Measurements from ENCODE around the gene DUOX2. TPM values are rescaled to one million over a fixed set of nuclear protein-coding genes. Genes with fewer than 3 reads are reported as not detected.

DUOX2 gene
- total and polyA plus RNA-seq, 8 donors: 0.29 to 2.7 (median 0.38) TPM

- H3K27me3 ChIP-seq: no peaks in the 10 kb centered on the region
- intact Hi-C loops (cut with DNase I): loop anchor here in 1 of 2 donors (10.0 kb wide), 1 partner anchor 114 kb away; no protein-coding TSS in a partner anchor
- no peak overlapping the region for H3K27ac ChIP-seq
- no peaks in the 10 kb centered on the region for H3K9me3 ChIP-seq
- H3K4me1 ChIP-seq: no peaks in the 10 kb centered on the region
- DNase-seq (no peak), ATAC-seq (no peak)
- no peak overlapping the region for H3K4me3 ChIP-seq
- TF ChIP-seq CTCF (IDR thresholded peaks at IDR 0.05): no peak
- H3K36me3 ChIP-seq: peaks cover 0 to 33% of the 10 kb centered on the region in 2 donors
Observed at GRCh38 chr15:45150481-45150880, 36.5 kb upstream of the DUOX2 start.

- peaks cover 0 to 39% of the 10 kb centered on the region in 2 donors for H3K36me3 ChIP-seq
- H3K27me3 ChIP-seq: no peaks in the 10 kb centered on the region
- no peaks in the 10 kb centered on the region for H3K4me1 ChIP-seq
- no peak overlapping the region for H3K27ac ChIP-seq
- DNase-seq (no peak), ATAC-seq (no peak)
- H3K4me3 ChIP-seq: no peak overlapping the region
- TF ChIP-seq CTCF (IDR thresholded peaks at IDR 0.05): no peak
- no peaks in the 10 kb centered on the region for H3K9me3 ChIP-seq
- intact Hi-C loops (cut with DNase I): no loop called here
Observed at GRCh38 chr15:45149060-45149459, 35.1 kb upstream of the DUOX2 start.

GRCh38 chr15:45148076-45149059, 34.4 kb upstream of the DUOX2 start:
- TF ChIP-seq CTCF (IDR thresholded peaks at IDR 0.05): no peak
- intact Hi-C loops (cut with DNase I): no loop called here
- H3K9me3 ChIP-seq: no peaks in the 10 kb centered on the region
- no peaks in the 10 kb centered on the region for H3K4me1 ChIP-seq
- DNase-seq (no peak), ATAC-seq (no peak)
- H3K27ac ChIP-seq: no peak overlapping the region
- no peaks in the 10 kb centered on the region for H3K27me3 ChIP-seq
- H3K36me3 ChIP-seq: peaks cover 0 to 44% of the 10 kb centered on the region in 2 donors
- H3K4me3 ChIP-seq: no peak overlapping the region

- Histone ChIP-seq H3K4me1 (no peaks in the 10 kb centered on the region), H3K27ac (no peak overlapping the region), H3K9me3 (no peaks in the 10 kb centered on the region), H3K36me3 (peaks cover 0 to 38% of the 10 kb centered on the region in 2 donors), H3K4me3 (no peak overlapping the region), H3K27me3 (no peaks in the 10 kb centered on the region)
- no peak for ATAC-seq
- TF ChIP-seq CTCF (IDR thresholded peaks at IDR 0.05): no peak
- DNase-seq: no peak
- intact Hi-C loops (cut with DNase I): no loop called here
Observed at GRCh38 chr15:45147606-45148005, 33.6 kb upstream of the DUOX2 start.

GRCh38 chr15:45146405-45146804, 32.4 kb upstream of the DUOX2 start:
- ATAC-seq: peak; percentile 72
- no peaks in the 10 kb centered on the region for H3K4me1 ChIP-seq
- no peak overlapping the region for H3K27ac ChIP-seq
- intact Hi-C loops (cut with DNase I): no loop called here
- H3K36me3 ChIP-seq: peaks cover 0 to 32% of the 10 kb centered on the region in 2 donors
- H3K9me3 ChIP-seq: no peaks in the 10 kb centered on the region
- no peak for TF ChIP-seq CTCF (IDR thresholded peaks at IDR 0.05)
- no peaks in the 10 kb centered on the region for H3K27me3 ChIP-seq
- no peak overlapping the region for H3K4me3 ChIP-seq
- DNase-seq: no peak

All from left lung (tissue), 10 donors.